T follicular helper cell (primary cell): ENCODE measurements around the gene BGN.

ENCODE experiments used
- DNase-seq: peaks from one replicate; pipeline ENCODE4 v3.0.0-alpha.2; 2020; ENCODE audit warnings: low read depth

BGN gene

GRCh38 chrX:153504445-153505016 is 9.8 kb downstream of the BGN start:
- DNase-seq = no peak

GRCh38 chrX:153505361-153505760 is 10.6 kb downstream of the BGN start:
- DNase-seq = no peak

- peak; percentile 76 for DNase-seq
Measured at GRCh38 chrX:153507484-153508178, 12.9 kb downstream of the BGN start.

GRCh38 chrX:153509592-153509991 is 14.8 kb downstream of the BGN start:
- no peak for DNase-seq

GRCh38 chrX:153510383-153510782 is 15.6 kb downstream of the BGN start:
- DNase-seq = no peak

- no peak for DNase-seq
Measured at GRCh38 chrX:153511784-153512500, 17.2 kb downstream of the BGN start.

- DNase-seq = no peak
Measured at GRCh38 chrX:153512501-153512893, 17.7 kb downstream of the BGN start.

- DNase-seq = no peak
Measured at GRCh38 chrX:153513265-153513664, 18.5 kb downstream of the BGN start.

GRCh38 chrX:153514259-153514658 is 19.5 kb downstream of the BGN start:
- DNase-seq = no peak

- no peak for DNase-seq
Measured at GRCh38 chrX:153515435-153515834, 20.7 kb downstream of the BGN start.

- DNase-seq = no peak
Measured at GRCh38 chrX:153516073-153516472, 21.3 kb downstream of the BGN start.

- DNase-seq = no peak
Measured at GRCh38 chrX:153517423-153517822, 22.6 kb downstream of the BGN start, which contains the start of gene ATP2B3. TSS of gene ATP2B3 (plus strand) at chrX:153517642. CDS start at chrX:153536248, 18,606 bp downstream.

- no peak for DNase-seq
Measured at GRCh38 chrX:153517946-153518834, 23.4 kb downstream of the BGN start.

GRCh38 chrX:153519569-153520286 is 24.9 kb downstream of the BGN start:
- no peak for DNase-seq

- DNase-seq = no peak
Measured at GRCh38 chrX:153520287-153520917, 25.6 kb downstream of the BGN start.

- no peak for DNase-seq
Measured at GRCh38 chrX:153521034-153521433, 26.3 kb downstream of the BGN start.

GRCh38 chrX:153522259-153522658 is 27.5 kb downstream of the BGN start:
- DNase-seq = no peak

GRCh38 chrX:153523269-153523668 is 28.5 kb downstream of the BGN start:
- no peak for DNase-seq

GRCh38 chrX:153524234-153524633 is 29.5 kb downstream of the BGN start:
- no peak for DNase-seq

GRCh38 chrX:153525451-153525850 is 30.7 kb downstream of the BGN start:
- DNase-seq = no peak

- DNase-seq = no peak
Measured at GRCh38 chrX:153526042-153526441, 31.3 kb downstream of the BGN start.
